DND-41 (cell line): Measurements from ENCODE around the gene CMTM3.
"Not testable (repeated sequence)": the region's sequence is repeated elsewhere in the genome, so short reads cannot be mapped to it uniquely, and the experiment has no call there.

ENCODE experiments used
- ATAC-seq: fragments of 200-7000 bp; cut with Tn5 transposase; 3 replicates; pipeline ENCODE4 v1.9.1; 2021; ENCODE audit warnings: low read depth; ENCODE audit not compliant: insufficient read depth
- DNase-seq: peaks from one replicate; pipeline ENCODE4 v3.0.0-alpha.2; 2020
- H2AFZ ChIP-seq: 2 replicates; pipeline ENCODE4 v1.6.0; 2012; ENCODE audit warnings: low read depth, low read length
- H3K27ac ChIP-seq: 2 replicates; pipeline ENCODE4 v1.5.1; 2012; ENCODE audit warnings: low read length, inconsistent platforms
- H3K27me3 ChIP-seq: fragments of 200-600 bp; sonication (generic); 2 replicates; pipeline ENCODE4 v1.6.0; 2012; ENCODE audit warnings: low read length, mild to moderate bottlenecking, inconsistent platforms; ENCODE audit not compliant: insufficient read depth, poor library complexity
- H3K36me3 ChIP-seq: 2 replicates; pipeline ENCODE4 v1.5.1; 2012; ENCODE audit warnings: low read length, inconsistent platforms; ENCODE audit not compliant: insufficient read depth
- H3K4me1 ChIP-seq: 2 replicates; pipeline ENCODE4 v1.5.1; 2012; ENCODE audit warnings: mild to moderate bottlenecking, low read length; ENCODE audit not compliant: insufficient read depth
- H3K4me2 ChIP-seq: 2 replicates; pipeline ENCODE4 v1.6.0; 2012; ENCODE audit warnings: mild to moderate bottlenecking, moderate library complexity, low read length, inconsistent platforms; ENCODE audit not compliant: insufficient read depth
- H3K4me3 ChIP-seq, 2 experiments: fragments of 200-600 bp in 1 of 2; shearing (Covaris generic) in 1 of 2; 2 replicates each; pipeline ENCODE4 v1.5.1; 2012 to 2016; ENCODE audit warnings: inconsistent platforms in 2 of 2, low read length in 2 of 2, mild to moderate bottlenecking in 2 of 2, low read depth in 1 of 2, moderate library complexity in 1 of 2
- H3K79me2 ChIP-seq: 2 replicates; pipeline ENCODE4 v1.6.0; 2012; ENCODE audit warnings: low read length, inconsistent platforms; ENCODE audit not compliant: insufficient read depth
- H3K9ac ChIP-seq: 2 replicates; pipeline ENCODE4 v1.6.0; 2012; ENCODE audit warnings: low read depth, mild to moderate bottlenecking, inconsistent platforms, low read length, moderate library complexity
- H3K9me3 ChIP-seq: 2 replicates; pipeline ENCODE4 v1.5.1; 2012; ENCODE audit warnings: low read length, moderate library complexity, mild to moderate bottlenecking, inconsistent platforms; ENCODE audit not compliant: insufficient read depth, severe bottlenecking
- H4K20me1 ChIP-seq: 2 replicates; pipeline ENCODE4 v1.6.0; 2012; ENCODE audit warnings: low read length; ENCODE audit not compliant: insufficient read depth
- EZH2 ChIP-seq: IDR thresholded peaks from 3 replicates; pipeline ENCODE4 v1.6.1; 2012; ENCODE audit warnings: borderline replicate concordance, low read depth, mild to moderate bottlenecking, moderate library complexity, low read length, inconsistent platforms; ENCODE audit not compliant: severe bottlenecking
- TF ChIP-seq, protein P1 (sequence below): IDR thresholded peaks from 2 replicates; pipeline ENCODE4 v1.5.1; 2012; ENCODE audit warnings: borderline replicate concordance, low read length, moderate library complexity, mild to moderate bottlenecking; ENCODE audit not compliant: poor library complexity, severe bottlenecking; ENCODE audit errors: extremely low read depth

The CMTM3 gene

DNA sequence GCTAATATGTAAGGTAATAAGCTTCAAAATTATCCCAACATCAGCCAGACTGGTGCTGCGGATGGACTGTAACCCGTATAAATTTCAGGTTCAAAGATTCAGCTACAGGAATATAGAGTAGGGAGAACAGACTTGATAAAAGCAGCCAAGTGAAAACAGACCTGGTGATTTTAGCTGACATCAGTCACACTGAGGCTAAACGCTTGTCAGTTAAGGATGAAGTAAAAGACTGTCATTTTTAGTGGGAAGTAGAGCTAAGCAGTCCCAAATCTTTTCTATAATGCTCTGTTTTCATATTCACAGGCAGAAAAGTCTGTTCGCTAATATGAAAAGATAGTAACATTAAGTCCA is 56.7 kb downstream of the CMTM3 start:
- H3K4me3 ChIP-seq = no peak overlapping the region
- no peaks in the 10 kb centered on the region for H3K79me2 ChIP-seq
- no peak overlapping the region for H3K9ac ChIP-seq
- no peak overlapping the region for H3K4me2 ChIP-seq
- no peaks in the 10 kb centered on the region for H3K36me3 ChIP-seq
- no peaks in the 10 kb centered on the region for H4K20me1 ChIP-seq
- no peaks in the 10 kb centered on the region for H3K9me3 ChIP-seq
- no peak overlapping the region for H2AFZ ChIP-seq
- DNase-seq (no peak), ATAC-seq (no peak)
- no peaks in the 10 kb centered on the region for H3K4me1 ChIP-seq
- TF ChIP-seq, protein P1, sequence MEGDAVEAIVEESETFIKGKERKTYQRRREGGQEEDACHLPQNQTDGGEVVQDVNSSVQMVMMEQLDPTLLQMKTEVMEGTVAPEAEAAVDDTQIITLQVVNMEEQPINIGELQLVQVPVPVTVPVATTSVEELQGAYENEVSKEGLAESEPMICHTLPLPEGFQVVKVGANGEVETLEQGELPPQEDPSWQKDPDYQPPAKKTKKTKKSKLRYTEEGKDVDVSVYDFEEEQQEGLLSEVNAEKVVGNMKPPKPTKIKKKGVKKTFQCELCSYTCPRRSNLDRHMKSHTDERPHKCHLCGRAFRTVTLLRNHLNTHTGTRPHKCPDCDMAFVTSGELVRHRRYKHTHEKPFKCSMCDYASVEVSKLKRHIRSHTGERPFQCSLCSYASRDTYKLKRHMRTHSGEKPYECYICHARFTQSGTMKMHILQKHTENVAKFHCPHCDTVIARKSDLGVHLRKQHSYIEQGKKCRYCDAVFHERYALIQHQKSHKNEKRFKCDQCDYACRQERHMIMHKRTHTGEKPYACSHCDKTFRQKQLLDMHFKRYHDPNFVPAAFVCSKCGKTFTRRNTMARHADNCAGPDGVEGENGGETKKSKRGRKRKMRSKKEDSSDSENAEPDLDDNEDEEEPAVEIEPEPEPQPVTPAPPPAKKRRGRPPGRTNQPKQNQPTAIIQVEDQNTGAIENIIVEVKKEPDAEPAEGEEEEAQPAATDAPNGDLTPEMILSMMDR = no peak
- no peak for TF ChIP-seq EZH2
- no peak overlapping the region for H3K27ac ChIP-seq
- no peaks in the 10 kb centered on the region for H3K27me3 ChIP-seq

DNA sequence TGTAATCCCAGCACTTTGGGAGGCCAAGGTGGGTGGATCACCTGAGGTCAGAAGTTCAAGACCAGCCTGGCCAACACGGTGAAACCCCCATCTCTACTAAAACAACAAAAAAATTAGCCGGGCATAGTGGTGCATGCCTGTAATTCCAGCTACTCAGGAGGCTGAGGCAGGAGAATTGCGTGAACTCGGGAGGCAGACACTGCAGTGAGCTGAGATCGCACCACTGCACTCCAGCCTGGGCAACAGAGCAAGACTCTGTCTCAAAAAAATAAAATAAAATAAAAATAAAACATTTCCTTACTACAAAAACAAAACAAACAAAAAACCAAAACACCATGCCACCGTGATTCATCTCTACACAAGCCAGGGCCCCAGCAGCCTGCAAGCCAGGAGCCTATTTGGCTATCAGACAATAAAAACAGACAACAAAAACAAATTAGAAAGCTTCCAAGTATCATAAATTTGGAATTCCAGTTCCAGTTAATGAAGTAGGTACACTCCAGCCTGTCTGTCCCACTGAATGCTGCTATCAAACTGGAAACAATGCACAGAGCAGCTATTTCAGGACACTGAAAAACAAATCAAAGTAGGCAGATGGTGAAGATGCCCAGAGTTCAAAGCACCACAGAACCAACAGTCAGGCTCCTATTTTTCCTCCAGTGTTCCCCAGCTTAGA is 57.3 kb downstream of the CMTM3 start:
- DNase-seq, H3K36me3 ChIP-seq, H3K4me3 ChIP-seq, H3K27me3 ChIP-seq, ATAC-seq, H3K4me2 ChIP-seq, H4K20me1 ChIP-seq, H2AFZ ChIP-seq, H3K9me3 ChIP-seq, H3K9ac ChIP-seq, H3K4me1 ChIP-seq, H3K79me2 ChIP-seq, H3K27ac ChIP-seq: not testable (repeated sequence)

DNA sequence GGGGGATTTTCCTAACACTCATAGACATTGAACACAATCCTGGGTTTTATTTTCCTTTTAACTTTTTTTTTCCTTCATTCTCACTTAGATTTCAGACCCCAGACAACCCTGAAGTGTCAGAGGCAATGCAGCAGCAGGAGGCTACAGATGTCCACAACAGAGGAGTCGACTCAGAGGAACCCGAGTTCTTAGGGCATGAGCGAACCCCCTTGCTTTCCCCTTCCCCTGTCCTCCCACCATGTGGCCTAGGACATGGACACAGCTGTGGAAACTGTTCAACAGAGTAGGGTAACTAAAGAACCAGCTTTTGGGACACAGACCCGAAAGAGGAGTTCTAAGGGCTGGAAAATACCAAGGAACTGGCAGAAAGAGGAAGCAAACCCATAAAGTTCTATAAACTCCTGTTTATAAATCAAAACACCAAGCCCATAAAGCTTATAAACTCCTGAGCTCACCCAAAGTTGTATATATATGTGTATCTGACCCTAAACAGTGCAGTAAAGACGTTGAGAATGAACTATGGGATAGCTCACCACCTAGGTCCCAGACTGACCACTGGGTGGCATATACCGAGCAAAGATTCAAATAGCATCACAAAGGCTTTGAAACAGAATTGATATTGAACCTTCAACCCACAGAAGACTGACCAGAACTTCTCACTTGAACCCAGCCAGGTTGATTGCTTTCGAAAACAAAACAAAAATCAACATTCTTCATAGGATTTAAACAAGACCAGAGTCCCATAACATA is 58.1 kb downstream of the CMTM3 start:
- Histone ChIP-seq H3K4me2 (no peak overlapping the region), H3K9me3 (no peaks in the 10 kb centered on the region), H3K4me3 (no peak overlapping the region), H2AFZ (no peak overlapping the region), H3K27ac (no peak overlapping the region), H3K79me2 (no peaks in the 10 kb centered on the region), H3K4me1 (no peaks in the 10 kb centered on the region), H3K9ac (no peak overlapping the region), H3K36me3 (no peaks in the 10 kb centered on the region), H4K20me1 (no peaks in the 10 kb centered on the region), H3K27me3 (no peaks in the 10 kb centered on the region)
- TF ChIP-seq, protein P1 = peak; percentile 48
- TF ChIP-seq EZH2 = no peak
- no peak for DNase-seq
- ATAC-seq = peak; percentile 45; the same call in 1 of the 3 replicates
